Vagina (tissue), 2 donors: ENCODE measurements around the gene GNG7. TPM values are rescaled to one million over a fixed set of nuclear protein-coding genes. Genes with fewer than 3 reads are reported as not detected.

Experiments
- DNase-seq, 2 donors: peaks; one replicate each; pipeline ENCODE4 v3.0.0-alpha.2; 2017; ENCODE audit errors: extremely low spot score in 2 of 2
- H3K27ac ChIP-seq: fragments of 200-600 bp; sonication (generic); one replicate; pipeline ENCODE4 v1.5.1; 2019
- H3K27me3 ChIP-seq: fragments of 200-600 bp; sonication (generic); one replicate; pipeline ENCODE4 v1.5.1; 2019
- H3K36me3 ChIP-seq, 2 donors: fragments of 200-600 bp; sonication (generic); one replicate each; pipeline ENCODE4 v1.5.1; 2017 to 2019
- H3K4me1 ChIP-seq: fragments of 200-600 bp; sonication (generic); one replicate; pipeline ENCODE4 v1.5.1; 2019
- H3K4me3 ChIP-seq, 2 donors: fragments of 200-600 bp; sonication (generic); 1 replicate in 1 of 2; 2 replicates in 1 of 2; pipeline ENCODE4 v1.5.1; 2016 to 2019
- H3K9me3 ChIP-seq: fragments of 200-600 bp; sonication (generic); one replicate; pipeline ENCODE4 v1.5.1; 2019
- POLR2A ChIP-seq, 2 donors: fragments of 450-650 bp; IDR thresholded peaks; one replicate each; pipeline ENCODE4 v1.6.1; 2017; ENCODE audit warnings: antibody characterized with exemption in 2 of 2, mild to moderate bottlenecking in 2 of 2, moderate library complexity in 2 of 2
- POLR2AphosphoS5 ChIP-seq, 2 donors: sonication (generic); formaldehyde crosslinking; IDR thresholded peaks; one replicate each; pipeline ENCODE4 v1.9.0; 2017; ENCODE audit warnings: antibody characterized with exemption in 2 of 2, mild to moderate bottlenecking in 2 of 2, low read depth in 1 of 2; ENCODE audit not compliant: insufficient read depth in 1 of 2
- intact Hi-C: fragments of 100-400 bp; cut with DNase I; formaldehyde crosslinking; loops from one replicate; pipeline ENCODE4 v1.15.1; 2023
- total RNA-seq: library from RNA; depleted of rRNA; stranded (reverse); fragments of >200 nt; gene quantifications from one replicate; pipeline ENCODE4 v1.2.3, GENCODE V29; 2016
- TF ChIP-seq, protein P1 (sequence below), 3 experiments: fragments of 450-650 bp in 2 of 3; fragments of 200-600 bp in 1 of 3; sonication (generic) in 1 of 3; IDR thresholded peaks; one replicate each; pipeline ENCODE4 v1.5.1; 2017 to 2019; ENCODE audit warnings: antibody characterized with exemption in 3 of 3, mild to moderate bottlenecking in 2 of 3, moderate library complexity in 2 of 3

GNG7 gene
- total RNA-seq, 1 donor from 2014 or later: 2.0 TPM

DNA sequence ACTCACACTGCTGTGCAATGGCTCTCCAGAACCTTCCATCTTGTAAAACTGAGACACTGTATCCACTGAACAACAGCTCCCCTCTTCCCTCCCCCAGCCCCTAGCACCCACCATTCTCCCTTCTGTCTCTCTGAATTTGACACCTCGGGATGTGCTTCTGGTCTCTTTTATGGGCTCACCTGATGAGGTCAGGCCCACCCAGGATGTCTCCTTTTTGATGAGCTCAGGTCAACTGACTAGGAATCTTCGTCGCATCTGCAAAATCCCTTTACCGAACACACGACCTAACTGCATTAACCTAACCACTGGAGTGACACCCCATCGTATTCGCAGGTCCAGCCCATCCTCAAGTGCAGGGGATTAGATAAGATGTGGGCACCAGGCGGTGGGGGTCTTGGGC is 73.9 kb downstream of the GNG7 start:
- Histone ChIP-seq H3K4me1 (peaks cover 16% of the 10 kb centered on the region), H3K27me3 (no peaks in the 10 kb centered on the region), H3K4me3 (no peak overlapping the region), H3K27ac (no peak overlapping the region), H3K9me3 (peaks cover 6% of the 10 kb centered on the region), H3K36me3 (no peaks in the 10 kb centered on the region)
- no peak for DNase-seq
- TF ChIP-seq POLR2A (IDR thresholded peaks at IDR 0.05) (no peak), POLR2AphosphoS5 (IDR thresholded peaks at IDR 0.05; ENCODE audit: insufficient read depth in 1 of 2, low read depth in 1 of 2) (no peak)
- TF ChIP-seq, protein P1, sequence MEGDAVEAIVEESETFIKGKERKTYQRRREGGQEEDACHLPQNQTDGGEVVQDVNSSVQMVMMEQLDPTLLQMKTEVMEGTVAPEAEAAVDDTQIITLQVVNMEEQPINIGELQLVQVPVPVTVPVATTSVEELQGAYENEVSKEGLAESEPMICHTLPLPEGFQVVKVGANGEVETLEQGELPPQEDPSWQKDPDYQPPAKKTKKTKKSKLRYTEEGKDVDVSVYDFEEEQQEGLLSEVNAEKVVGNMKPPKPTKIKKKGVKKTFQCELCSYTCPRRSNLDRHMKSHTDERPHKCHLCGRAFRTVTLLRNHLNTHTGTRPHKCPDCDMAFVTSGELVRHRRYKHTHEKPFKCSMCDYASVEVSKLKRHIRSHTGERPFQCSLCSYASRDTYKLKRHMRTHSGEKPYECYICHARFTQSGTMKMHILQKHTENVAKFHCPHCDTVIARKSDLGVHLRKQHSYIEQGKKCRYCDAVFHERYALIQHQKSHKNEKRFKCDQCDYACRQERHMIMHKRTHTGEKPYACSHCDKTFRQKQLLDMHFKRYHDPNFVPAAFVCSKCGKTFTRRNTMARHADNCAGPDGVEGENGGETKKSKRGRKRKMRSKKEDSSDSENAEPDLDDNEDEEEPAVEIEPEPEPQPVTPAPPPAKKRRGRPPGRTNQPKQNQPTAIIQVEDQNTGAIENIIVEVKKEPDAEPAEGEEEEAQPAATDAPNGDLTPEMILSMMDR (IDR thresholded peaks at IDR 0.05): no peak
- intact Hi-C loops: no loop called here

DNA sequence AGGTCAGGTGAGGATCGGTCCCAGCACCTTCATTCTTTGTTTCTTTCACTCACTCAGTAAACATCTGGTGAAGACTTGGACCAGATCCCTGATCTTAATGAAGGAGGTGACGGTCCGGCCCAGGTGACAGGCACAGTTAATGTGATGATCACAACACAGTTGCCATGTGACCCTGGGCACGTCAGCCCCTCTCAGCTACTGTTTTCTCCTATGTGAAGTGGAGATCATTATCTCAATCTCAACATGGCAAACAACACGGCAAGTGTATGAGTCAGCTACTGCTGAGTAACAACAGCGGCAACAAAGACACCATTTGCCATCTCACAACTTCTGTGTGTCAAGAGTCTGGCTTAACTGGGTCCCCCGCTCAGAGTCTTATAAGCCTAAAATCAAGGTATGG is 74.6 kb downstream of the GNG7 start:
- TF ChIP-seq, protein P1 (IDR thresholded peaks at IDR 0.05): no peak
- TF ChIP-seq POLR2AphosphoS5 (IDR thresholded peaks at IDR 0.05; ENCODE audit: insufficient read depth in 1 of 2, low read depth in 1 of 2) (no peak), POLR2A (IDR thresholded peaks at IDR 0.05) (no peak)
- peaks cover 16% of the 10 kb centered on the region for H3K4me1 ChIP-seq

DNA sequence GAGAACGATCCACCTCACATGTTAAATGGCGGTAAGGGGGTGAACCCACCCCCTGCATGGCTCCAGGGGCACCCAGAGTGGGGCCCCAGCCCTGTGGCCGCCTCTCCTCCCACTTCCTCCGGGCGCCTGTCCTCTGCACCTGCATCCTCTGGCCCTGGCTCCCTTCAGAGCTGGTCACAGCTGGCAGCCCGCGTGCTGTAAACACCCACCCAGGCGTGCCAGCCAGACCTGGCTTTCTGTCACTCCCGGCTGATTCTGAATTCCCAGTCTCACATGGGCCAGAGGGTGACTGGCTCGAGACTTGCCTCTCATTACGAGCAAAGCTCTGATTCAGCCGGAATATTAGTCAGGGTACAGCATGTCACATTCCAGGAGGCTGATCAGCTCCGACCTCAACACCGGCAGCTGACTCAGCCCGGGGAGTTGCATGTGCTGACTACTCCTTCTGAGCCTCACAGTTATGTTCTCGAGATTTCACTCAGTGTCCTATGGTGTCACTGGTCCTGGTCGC is 75.1 kb downstream of the GNG7 start:
- no peaks in the 10 kb centered on the region for H3K36me3 ChIP-seq
- DNase-seq: peak in 1 of 2 donors; percentile 93
- H3K27me3 ChIP-seq: no peaks in the 10 kb centered on the region
- peaks cover 6% of the 10 kb centered on the region for H3K9me3 ChIP-seq
- intact Hi-C loops: no loop called here
- H3K4me3 ChIP-seq: no peak overlapping the region
- H3K27ac ChIP-seq: peak overlapping the region; percentile 63
- peaks cover 16% of the 10 kb centered on the region for H3K4me1 ChIP-seq
- peak; percentile 85 to 90 for TF ChIP-seq POLR2AphosphoS5 (IDR thresholded peaks at IDR 0.05; ENCODE audit: insufficient read depth in 1 of 2, low read depth in 1 of 2)
- TF ChIP-seq, protein P1 (IDR thresholded peaks at IDR 0.05): no peak

More for the DNA sequence above, 74.6 kb downstream of the GNG7 start:
- Histone ChIP-seq H3K27me3 (no peaks in the 10 kb centered on the region), H3K4me3 (no peak overlapping the region), H3K27ac (peak overlapping the region; percentile 63), H3K36me3 (no peaks in the 10 kb centered on the region), H3K9me3 (peaks cover 6% of the 10 kb centered on the region)
- DNase-seq: no peak
- intact Hi-C loops: no loop called here

DNA sequence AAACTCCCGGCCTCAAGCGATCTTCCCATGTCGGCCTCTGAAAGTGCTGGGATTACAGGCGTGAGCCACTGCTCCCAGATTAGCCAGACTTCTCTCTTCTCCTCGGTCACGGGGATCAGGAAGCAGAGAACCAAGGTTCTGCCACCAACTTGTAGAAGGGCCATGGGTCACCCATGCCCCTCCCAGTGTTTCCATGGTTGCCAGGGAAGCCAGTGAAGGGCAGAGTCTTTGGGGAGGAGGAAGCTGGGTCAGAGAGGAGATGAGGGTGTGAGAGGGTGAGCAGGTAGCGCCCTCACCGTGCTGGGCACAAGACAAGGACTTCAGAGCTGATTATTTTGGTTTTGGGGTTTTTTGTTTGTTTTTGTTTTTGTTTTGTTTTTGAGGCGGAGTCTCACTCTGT is 77.1 kb downstream of the GNG7 start:
- Histone ChIP-seq H3K9me3 (peaks cover 5% of the 10 kb centered on the region), H3K4me1 (peaks cover 16% of the 10 kb centered on the region), H3K27ac (no peak overlapping the region), H3K27me3 (no peaks in the 10 kb centered on the region), H3K4me3 (no peak overlapping the region), H3K36me3 (no peaks in the 10 kb centered on the region)
- DNase-seq: no peak
- intact Hi-C loops: no loop called here
- TF ChIP-seq, protein P1 (IDR thresholded peaks at IDR 0.05): no peak
- TF ChIP-seq POLR2AphosphoS5 (IDR thresholded peaks at IDR 0.05; ENCODE audit: insufficient read depth in 1 of 2, low read depth in 1 of 2): no peak

DNA sequence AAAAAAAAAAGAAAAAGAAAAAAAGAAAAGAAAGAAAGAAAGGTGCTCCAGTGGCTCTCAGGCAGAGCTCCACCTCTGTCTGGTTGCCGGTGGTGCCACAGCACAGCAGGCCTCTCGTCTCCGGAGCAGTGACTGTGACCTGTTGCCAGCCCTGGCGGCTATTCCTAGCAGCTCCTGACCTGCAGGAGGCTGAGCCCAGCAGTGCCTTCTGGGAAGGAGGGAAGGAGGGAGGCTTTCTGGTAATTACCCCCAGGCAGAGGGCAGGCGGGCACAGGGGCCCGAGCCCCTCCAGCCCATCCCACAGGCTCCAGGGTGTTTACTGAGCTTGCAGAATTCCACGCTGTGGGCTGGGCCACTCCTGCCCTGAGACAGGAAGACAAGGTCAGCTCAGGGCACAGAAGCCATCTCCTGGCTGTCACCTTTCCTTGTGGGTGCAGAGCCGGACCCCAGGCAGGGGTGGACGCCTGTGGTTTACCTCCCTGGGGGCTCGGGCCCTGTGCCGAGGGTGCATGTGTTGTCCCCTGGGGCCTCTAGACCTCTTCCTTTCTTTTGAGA is 77.9 kb downstream of the GNG7 start:
- intact Hi-C loops: no loop called here

More for the DNA sequence above, 77.9 kb downstream of the GNG7 start:
- Histone ChIP-seq H3K36me3 (no peaks in the 10 kb centered on the region), H3K4me3 (no peak overlapping the region), H3K4me1 (peaks cover 16% of the 10 kb centered on the region), H3K9me3 (no peaks in the 10 kb centered on the region), H3K27me3 (no peaks in the 10 kb centered on the region), H3K27ac (no peak overlapping the region)
- DNase-seq: no peak
- TF ChIP-seq POLR2A (IDR thresholded peaks at IDR 0.05) (no peak), POLR2AphosphoS5 (IDR thresholded peaks at IDR 0.05; ENCODE audit: insufficient read depth in 1 of 2, low read depth in 1 of 2) (no peak)
- TF ChIP-seq, protein P1 (IDR thresholded peaks at IDR 0.05): no peak
